HG02763 (cell line): Measurements from ENCODE around the gene ADRA2A.

Experiments
- ATAC-seq: cut with Tn5 transposase; IDR thresholded peaks from one replicate; pipeline ENCODE4 v1.9.1; 2021; ENCODE audit warnings: mild to moderate bottlenecking, moderate library complexity; ENCODE audit not compliant: unreplicated experiment

Gene ADRA2A

DNA sequence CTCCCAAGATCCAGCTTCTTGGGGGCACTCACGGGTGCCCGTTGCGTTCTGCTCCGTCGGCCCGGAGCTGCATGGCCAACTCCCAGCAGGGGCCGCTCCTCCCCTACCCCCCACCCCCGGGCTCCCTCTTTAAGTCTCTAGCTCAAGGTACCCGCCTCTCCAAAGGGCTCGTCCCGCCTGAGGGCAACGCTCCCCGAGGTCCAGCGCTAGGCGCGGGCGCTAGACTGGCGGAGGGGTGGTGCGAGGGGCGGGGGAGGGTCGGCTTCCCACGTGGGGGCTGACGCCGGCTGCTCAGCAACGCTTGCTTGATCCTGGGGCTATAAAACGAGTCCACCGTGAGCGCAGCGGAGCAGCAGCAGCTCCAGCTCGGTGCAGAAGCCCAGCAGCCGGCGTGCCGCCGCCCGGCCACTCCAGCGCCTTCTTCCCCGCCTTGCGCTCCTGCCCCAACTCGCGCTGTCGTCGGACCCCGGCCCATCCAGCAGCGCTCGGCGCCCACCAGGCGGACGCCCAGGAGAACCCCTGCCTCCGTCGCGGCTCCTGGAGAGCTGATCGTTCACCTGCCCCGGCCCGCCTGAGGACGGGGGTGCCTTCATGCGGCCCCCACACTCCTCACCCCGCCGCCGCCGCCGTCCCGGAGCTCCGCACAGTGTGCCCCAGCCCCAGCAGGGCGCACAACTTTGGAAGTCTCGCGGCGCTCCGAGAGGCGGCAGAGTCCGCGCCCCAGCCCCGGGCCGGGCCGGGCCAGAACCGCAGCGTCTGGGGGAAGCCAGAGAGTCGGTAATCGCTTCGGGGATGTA is at the start of gene ADRA2A:
Gene ADRA2A (plus strand): TSS at position 348 of the 797 bp plus-strand sequence. CDS start 968 bp downstream, outside the sequence.
- no peak for ATAC-seq

- ATAC-seq, result no peak
Observed at GRCh38 chr10:111030042-111030750, 46.6 kb upstream of the ADRA2A start.

DNA sequence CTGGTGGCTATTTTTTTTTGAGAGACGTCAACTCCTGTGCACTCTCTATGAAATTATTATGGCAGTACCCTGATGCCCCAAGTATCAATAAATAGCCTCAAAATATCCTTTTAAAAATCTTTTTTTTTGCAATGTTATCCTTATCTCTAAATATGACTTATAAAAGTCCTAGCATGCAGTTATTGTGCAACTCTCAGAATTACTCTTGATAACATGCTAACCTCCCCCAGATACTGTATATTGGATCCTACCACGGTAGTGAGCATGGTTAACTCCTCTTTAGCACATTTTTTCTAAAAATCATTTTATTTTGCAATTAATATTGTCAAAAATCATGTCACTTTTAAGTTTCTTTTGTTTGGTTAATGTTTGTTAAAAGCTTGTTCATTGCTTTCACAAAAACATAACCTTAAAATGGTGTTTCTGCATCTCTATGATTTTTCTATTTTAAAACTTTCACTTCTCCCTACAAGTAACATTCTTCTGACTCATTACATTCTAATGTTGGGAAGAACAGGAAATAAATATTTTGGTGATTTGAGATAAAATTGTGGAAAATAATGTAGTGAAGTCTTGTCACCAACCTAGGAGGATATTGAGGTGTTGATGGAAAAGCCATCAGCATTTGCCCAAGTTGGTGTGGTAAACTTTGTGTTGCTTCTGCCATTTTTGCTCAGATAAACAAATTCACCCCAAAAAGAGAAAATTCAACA is 42.1 kb upstream of the ADRA2A start:
- no peak for ATAC-seq

DNA sequence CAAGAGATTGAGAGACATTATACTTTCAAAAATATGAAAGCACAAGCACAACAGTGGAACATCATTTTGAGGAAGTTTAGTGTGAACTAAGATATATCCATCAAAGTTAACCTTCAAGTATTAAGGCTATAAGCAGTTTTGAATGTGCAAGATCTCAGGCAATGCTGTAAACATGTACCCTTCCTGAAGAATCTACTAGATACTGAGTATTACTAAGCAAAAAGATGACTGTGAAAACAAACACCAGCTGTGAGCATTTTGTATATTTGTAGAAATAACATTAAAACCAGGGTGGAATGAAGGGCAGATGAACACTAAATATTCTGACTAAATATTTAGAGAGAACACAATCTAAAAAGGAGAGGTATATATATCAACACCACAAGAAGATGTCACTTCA is 41.3 kb upstream of the ADRA2A start:
- no peak for ATAC-seq

DNA sequence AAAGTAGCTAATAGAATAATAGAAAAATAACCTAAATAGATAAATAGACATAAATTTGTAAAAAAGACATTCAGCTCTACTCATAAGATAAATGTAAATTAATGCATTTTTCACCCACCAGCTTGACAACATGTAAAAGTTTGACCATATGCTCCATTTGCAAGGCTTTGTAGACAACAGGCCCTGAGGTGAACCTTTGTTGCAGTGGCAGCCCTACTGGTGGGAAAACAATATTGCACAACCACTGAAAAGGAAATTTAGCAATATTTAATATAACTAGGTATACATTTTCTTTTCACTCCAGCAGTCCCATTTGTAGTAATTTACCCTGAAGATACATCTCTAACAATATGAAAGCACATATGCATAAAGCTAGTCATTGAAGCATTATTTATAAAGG is 39.0 kb upstream of the ADRA2A start:
- ATAC-seq, result no peak

- ATAC-seq, result no peak
Observed at GRCh38 chr10:111039522-111039921, 37.3 kb upstream of the ADRA2A start.

- ATAC-seq, result no peak
Observed at GRCh38 chr10:111057006-111057405, 19.8 kb upstream of the ADRA2A start.

GRCh38 chr10:111063471-111063870 is 13.4 kb upstream of the ADRA2A start:
- no peak for ATAC-seq

- ATAC-seq, result no peak
Observed at GRCh38 chr10:111072232-111072631, 4.6 kb upstream of the ADRA2A start.

GRCh38 chr10:111075577-111076185 is 1.1 kb upstream of the ADRA2A start:
- no peak for ATAC-seq

GRCh38 chr10:111076191-111076681 is 593 bp upstream of the ADRA2A start:
- peak; percentile 86 for ATAC-seq

- ATAC-seq, result no peak
Observed at GRCh38 chr10:111077479-111077784, 603 bp downstream of the ADRA2A start.

GRCh38 chr10:111077785-111078504 is 1.1 kb downstream of the ADRA2A start:
- ATAC-seq, result no peak

GRCh38 chr10:111078505-111079185 is 1.8 kb downstream of the ADRA2A start:
- ATAC-seq, result no peak

DNA sequence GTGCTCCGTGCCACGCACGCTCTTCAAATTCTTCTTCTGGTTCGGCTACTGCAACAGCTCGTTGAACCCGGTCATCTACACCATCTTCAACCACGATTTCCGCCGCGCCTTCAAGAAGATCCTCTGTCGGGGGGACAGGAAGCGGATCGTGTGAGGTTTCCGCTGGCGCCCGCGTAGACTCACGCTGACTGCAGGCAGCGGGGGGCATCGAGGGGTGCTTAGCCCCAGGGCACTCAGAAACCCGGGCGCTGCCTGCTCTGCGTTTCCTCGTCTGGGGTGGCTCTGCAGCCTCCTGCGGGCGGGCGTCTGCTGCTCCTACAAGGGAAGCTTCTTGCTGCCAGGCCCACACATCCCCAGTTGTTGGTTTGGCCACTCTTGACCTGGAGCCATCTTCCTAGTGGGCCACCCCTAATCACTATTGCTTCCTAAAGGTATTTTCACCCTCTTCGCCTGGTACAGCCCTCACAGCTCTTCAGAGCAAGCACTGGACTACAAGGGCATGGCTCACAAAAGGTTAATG is 2.5 kb downstream of the ADRA2A start:
- ATAC-seq, result no peak

GRCh38 chr10:111079781-111080180 is 3.0 kb downstream of the ADRA2A start:
- no peak for ATAC-seq

- ATAC-seq, result no peak
Observed at GRCh38 chr10:111080224-111080623, 3.4 kb downstream of the ADRA2A start.

DNA sequence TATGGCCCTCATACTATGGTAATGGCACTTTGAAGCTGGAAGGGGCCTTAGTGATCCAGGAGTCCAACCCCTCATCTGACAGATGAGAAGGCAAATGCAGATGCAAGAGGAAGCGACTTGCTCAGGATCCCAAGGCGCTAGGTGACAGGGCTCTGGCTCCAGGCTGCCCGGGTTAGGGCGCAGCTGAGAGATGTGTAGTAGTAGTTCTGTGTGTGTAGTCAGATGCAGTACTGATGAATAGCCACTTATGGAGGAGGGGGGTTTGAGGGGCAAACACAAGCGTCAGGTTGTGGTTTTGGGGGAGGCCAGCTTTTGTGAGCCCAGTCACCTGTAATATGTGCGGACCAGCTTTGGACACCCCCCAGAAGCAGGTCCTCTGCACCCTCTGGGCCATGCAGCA is 4.8 kb downstream of the ADRA2A start:
- no peak for ATAC-seq

- no peak for ATAC-seq
Observed at GRCh38 chr10:111082102-111082975, 5.5 kb downstream of the ADRA2A start.
